Upper lobe of left lung (tissue), 4 donors: ENCODE data around the gene POLD2.

ENCODE experiments used
- POLR2A ChIP-seq, 4 donors: fragments of 450-650 bp; IDR thresholded peaks; one replicate each; pipeline ENCODE4 v1.5.1; 2016 to 2017; ENCODE audit warnings: antibody characterized with exemption in 4 of 4, mild to moderate bottlenecking in 2 of 4
- POLR2AphosphoS5 ChIP-seq, 2 donors: sonication (generic); formaldehyde crosslinking; IDR thresholded peaks; one replicate each; pipeline ENCODE4 v1.5.1; 2017; ENCODE audit warnings: antibody characterized with exemption in 2 of 2
- TF ChIP-seq, protein P1 (sequence below), 6 experiments: fragments of 450-650 bp in 4 of 6; fragments of 200-600 bp in 2 of 6; sonication (generic) in 2 of 6; IDR thresholded peaks; one replicate each; pipeline ENCODE4 v1.5.1; 2016 to 2019; ENCODE audit warnings: antibody characterized with exemption in 6 of 6

DNA sequence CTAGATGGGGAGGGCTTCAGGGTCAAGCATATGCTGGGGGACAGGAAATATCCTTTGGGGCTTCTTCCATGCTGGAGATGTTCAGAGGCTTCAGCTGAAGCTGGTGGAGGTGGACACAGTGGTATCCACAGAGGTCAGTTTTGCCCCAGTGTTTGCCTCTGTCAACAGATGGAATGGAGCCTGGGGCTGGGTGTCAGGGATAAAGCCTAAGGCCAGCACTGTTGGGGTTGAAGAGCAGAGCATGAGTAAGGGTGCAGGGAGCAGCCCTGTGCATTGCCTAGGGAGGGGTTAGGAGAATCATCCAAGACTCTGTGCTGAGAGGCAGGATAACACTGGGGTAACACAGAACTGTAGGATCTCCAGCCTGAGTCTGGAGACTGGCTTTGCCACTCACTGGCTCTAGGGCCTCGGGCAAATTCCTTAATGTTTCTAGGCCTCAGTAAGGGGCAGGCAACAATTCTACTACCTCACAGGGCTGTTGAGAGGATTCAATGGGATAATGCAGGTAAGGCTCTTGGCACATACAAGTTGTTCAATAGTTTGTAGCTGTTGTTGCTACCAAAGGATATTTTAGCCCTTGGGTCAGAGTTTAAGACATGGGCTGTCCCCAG lies 39.5 kb upstream of the POLD2 start:
- TF ChIP-seq, protein P1, sequence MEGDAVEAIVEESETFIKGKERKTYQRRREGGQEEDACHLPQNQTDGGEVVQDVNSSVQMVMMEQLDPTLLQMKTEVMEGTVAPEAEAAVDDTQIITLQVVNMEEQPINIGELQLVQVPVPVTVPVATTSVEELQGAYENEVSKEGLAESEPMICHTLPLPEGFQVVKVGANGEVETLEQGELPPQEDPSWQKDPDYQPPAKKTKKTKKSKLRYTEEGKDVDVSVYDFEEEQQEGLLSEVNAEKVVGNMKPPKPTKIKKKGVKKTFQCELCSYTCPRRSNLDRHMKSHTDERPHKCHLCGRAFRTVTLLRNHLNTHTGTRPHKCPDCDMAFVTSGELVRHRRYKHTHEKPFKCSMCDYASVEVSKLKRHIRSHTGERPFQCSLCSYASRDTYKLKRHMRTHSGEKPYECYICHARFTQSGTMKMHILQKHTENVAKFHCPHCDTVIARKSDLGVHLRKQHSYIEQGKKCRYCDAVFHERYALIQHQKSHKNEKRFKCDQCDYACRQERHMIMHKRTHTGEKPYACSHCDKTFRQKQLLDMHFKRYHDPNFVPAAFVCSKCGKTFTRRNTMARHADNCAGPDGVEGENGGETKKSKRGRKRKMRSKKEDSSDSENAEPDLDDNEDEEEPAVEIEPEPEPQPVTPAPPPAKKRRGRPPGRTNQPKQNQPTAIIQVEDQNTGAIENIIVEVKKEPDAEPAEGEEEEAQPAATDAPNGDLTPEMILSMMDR (IDR thresholded peaks at IDR 0.05), result no peak
- TF ChIP-seq POLR2A (IDR thresholded peaks at IDR 0.05) (no peak), POLR2AphosphoS5 (IDR thresholded peaks at IDR 0.05) (no peak)
